GM18498 (cell line): ENCODE results near the gene PPM1D.

Experiments
- ATAC-seq: cut with Tn5 transposase; IDR thresholded peaks from one replicate; pipeline ENCODE4 v1.9.1; 2021; ENCODE audit warnings: mild to moderate bottlenecking, moderate library complexity; ENCODE audit not compliant: unreplicated experiment

The PPM1D gene

GRCh38 chr17:60618080-60618479 lies 18.1 kb downstream of the PPM1D start:
- no peak for ATAC-seq

DNA sequence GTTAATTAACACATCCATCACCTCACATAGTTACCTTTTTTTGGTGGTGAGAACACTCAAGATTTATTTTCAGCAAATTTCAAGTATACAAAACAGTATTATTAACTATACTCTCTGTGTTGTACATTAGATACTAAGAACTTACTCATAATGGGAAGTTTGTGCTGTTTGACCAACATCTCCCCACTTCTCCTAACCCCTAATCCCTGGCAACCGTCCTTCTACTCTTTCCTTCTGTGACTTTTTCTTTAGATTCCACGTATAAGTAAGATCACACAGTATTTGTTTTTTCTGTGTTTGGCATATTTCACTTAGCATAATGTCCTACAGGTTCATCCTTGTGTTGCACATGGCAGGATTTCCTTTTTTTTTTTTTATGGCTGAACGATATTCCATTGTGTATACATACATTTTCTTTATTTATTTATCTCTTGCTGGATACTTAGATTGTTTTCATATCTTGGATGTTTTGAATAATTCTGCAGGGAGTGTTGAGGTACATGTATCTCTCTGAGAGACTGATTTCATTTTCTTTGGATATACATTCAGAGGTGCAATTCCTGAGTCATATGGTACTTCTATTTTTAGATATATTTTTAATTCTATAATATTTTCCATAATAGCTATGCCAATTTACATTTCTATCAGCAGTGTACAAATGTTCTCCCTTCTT lies 19.0 kb downstream of the PPM1D start:
- ATAC-seq = no peak

GRCh38 chr17:60622961-60623360 lies 23.0 kb downstream of the PPM1D start:
- no peak for ATAC-seq

- no peak for ATAC-seq
Measured at GRCh38 chr17:60623415-60623814, 23.4 kb downstream of the PPM1D start.

DNA sequence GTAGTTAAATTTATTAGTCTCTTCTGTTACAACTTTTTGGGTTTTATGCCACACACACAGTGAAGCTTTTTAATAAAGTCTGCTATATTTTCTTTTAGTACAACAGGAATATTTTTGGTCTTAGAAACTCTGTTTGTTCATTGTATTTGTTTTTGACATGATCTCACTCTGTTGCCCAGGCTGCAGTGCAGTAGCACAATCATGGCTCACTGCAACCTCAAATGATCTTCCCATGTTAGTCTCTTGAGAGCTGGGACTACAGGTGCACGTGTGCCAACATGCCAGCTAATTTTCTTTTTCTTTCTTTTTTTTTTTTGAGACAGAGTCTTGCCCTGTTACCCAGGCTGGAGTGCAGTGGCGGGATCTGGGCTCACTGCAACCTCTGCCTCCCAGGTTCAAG lies 27.1 kb downstream of the PPM1D start:
- ATAC-seq = no peak

DNA sequence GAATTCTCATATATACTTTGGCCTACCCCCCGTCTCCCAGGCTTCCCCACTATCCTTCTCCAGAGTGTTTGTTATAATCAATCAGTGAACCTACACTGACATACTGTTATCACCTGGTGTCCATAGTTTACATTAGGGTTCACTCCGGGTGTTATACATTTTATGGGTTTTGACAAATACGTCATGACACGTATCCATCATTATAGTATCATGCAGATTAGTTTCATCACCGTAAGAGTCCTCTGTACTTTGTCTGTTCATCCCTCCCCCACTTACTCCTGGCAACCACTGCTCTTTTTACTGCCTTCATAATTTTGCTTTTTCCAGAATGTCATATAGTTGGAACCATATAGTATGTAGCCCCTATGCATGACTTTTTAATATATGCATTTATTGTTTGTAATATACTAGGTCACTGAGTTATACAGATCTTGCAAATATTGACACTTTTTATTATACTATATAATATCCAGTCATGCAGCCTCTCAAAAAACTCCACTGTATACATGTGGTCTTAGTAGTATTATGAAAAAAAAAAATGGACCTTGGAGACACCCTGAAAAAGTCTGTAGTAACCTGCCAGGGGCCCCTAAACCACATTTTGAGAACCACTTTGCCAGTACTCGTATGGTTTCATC lies 28.4 kb downstream of the PPM1D start:
- no peak for ATAC-seq

DNA sequence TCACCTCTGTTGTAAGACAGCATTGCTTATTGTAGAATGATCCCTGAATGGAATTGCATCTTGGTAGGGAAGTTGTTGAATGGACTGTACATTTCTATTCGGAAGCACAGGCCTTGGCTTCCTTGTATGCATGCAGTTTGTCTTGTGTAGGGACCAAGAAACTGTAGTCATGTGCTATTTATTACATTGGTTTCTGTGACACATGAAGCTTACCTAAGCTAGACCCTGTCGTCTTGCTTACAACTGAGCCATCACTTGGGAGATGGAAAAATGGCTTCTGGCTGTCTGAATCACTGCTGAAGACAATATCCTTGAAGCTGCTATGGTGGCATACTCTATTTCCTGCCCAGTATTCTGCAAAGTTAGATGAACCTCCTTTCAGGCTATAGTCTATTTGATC lies 29.1 kb downstream of the PPM1D start:
- no peak for ATAC-seq

DNA sequence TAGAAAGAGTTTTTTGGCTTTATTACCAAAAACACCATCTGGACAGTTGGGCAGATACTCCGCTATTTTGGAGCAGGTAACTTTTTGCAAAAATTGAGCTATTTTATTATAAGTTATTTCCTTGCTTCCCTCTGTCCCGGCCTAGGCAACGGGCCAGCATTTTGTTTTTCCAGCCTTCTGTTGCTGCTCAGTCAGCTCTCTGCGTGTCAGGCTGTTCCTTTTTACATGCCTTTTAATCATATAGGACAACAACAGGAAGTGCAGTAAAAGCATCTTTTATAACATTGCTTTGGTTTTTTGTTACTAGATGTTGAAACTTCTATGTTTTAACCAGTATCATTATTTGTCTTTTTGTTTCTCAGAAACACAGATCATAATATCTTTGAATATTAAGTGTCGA lies 30.4 kb downstream of the PPM1D start:
- no peak for ATAC-seq

DNA sequence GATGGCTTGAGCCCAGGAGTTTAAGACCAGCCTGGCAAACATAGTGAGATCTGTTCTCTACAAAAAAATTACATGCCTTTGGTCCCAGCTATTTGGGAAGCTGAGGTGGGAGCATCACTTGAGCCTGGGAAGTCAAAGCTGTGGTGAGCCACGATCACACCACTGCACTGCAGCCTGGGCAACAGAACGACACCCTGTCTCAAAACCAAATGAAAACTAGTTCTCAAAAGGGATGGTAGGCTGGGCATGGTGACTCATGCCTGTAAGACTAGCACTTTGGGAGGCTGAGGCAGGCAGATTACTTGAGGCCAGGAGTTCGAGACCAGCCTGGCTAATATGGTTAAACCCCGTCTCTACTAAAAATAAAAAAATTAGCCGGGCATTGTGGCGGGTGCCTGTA lies 31.1 kb downstream of the PPM1D start:
- no peak for ATAC-seq

GRCh38 chr17:60637683-60638082 lies 37.7 kb downstream of the PPM1D start:
- ATAC-seq = no peak

GRCh38 chr17:60639019-60639330 lies 39.0 kb downstream of the PPM1D start:
- no peak for ATAC-seq

DNA sequence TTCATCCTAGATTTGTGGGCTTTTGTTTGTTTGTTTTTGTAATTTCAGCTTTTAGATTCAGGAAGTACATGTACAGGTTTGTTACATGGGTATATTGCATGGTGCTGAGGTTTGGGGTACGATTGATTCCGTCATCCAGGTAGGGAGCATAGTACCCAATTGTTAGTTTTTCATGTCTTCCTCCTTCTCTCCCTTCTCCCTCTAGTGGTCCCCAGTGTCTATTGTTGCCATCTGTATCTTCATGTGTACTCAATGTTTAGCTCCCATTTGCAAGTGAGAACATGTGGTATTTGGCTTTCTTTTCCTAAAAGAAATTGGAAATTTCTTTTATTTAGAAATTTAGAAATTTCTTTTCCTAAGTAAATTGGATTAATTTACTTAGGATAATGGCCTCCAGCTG lies 40.5 kb downstream of the PPM1D start:
- ATAC-seq = no peak

DNA sequence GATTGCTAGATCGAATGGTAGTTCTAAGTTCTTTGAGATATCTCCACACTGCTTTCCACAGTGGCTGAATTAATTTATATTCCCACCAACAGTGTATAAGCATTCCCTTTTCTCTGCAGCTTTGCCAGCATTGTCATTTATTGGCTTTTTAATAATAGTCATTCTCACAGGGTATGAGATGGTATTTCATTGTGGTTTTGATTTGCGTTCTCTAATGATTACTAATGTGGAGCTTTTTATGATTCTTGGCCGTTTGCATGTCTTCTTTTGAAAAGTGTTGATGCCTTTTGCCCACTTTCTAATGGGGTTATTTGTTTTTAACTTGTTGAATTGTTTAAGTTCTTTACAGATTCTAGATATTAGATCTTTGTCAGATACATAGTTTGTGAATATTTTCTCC lies 41.1 kb downstream of the PPM1D start:
- ATAC-seq = no peak

DNA sequence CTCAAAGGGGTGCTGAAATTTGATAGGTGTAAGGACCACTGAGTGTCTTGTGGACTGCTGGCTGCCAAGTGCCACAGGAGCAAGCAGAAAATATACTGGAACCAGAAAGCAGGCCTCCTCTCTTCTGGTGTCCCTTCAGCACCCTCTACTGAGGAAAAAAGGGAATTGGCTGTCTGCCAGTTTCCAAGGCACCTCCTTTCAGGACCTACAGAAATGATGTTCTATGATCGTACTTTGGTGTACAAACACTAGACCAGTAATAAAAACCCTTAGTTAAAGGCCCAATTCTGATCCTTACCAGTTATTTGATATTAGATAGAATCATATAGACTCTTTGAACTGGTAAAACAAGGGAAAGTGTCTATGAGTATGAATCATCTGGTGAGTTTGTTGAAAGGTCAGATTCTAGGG lies 41.8 kb downstream of the PPM1D start:
- no peak for ATAC-seq

- ATAC-seq = no peak
Measured at GRCh38 chr17:60645918-60646523, 46.0 kb downstream of the PPM1D start.

- no peak for ATAC-seq
Measured at GRCh38 chr17:60646701-60647100, 46.7 kb downstream of the PPM1D start.

GRCh38 chr17:60647705-60648104 lies 47.7 kb downstream of the PPM1D start:
- no peak for ATAC-seq

GRCh38 chr17:60652454-60653247 lies 52.7 kb downstream of the PPM1D start:
- peak; percentile 84 for ATAC-seq

- ATAC-seq = no peak
Measured at GRCh38 chr17:60653569-60653968, 53.6 kb downstream of the PPM1D start.

DNA sequence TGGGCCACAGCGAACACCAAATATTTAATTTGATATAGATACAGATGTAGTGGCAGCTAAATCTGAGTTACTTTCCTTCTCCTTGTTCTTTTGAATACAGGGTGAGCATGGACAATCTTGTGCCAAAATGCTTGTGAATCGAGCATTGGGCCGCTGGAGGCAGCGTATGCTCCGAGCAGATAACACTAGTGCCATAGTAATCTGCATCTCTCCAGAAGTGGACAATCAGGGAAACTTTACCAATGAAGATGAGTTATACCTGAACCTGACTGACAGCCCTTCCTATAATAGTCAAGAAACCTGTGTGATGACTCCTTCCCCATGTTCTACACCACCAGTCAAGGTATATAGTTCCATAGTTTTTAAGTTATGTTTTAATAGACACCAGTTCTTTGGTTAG lies 56.5 kb downstream of the PPM1D start:
- ATAC-seq = no peak

GRCh38 chr17:60659156-60659555 lies 59.2 kb downstream of the PPM1D start:
- no peak for ATAC-seq

DNA sequence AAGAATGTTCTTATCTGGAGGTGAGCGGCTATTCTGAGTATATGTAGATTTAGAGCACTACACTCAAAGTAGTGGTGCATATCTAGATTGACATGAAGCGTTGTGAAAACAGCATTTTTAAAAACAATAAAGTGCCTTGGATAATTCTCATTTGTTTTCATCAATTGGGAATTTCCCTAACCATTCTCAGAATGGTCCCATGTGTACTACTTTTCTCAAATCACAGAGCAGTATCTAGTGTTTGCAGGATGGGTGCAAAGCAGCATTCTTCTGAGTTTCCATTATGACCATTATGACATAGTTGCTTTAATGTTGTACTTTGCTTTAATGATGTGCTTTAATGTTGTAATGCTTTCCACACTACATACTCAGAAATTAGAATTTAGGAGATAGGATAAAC lies 61.5 kb downstream of the PPM1D start:
- no peak for ATAC-seq
